SK-MEL-5 (cell line): ENCODE measurements around the gene PCDHGA9. TPM values are rescaled to one million over a fixed set of nuclear protein-coding genes. Genes with fewer than 3 reads are reported as not detected.
"Not testable (repeated sequence)": the region's sequence is repeated elsewhere in the genome, so short reads cannot be mapped to it uniquely, and the experiment has no call there.

Source experiments
- DNase-seq: peaks from one replicate; pipeline ENCODE4 v3.0.0-alpha.2; 2016; ENCODE audit warnings: low read depth, low spot score
- in situ Hi-C: cut with HindIII; loops from 2 replicates; pipeline ENCODE4 v1.10.0; 2016; ENCODE audit warnings: low sequenced_read_pairs, high pct_unique_total_duplicates, low pct_unique_long_range_greater_than_20kb
- total RNA-seq: library from RNA; depleted of rRNA; stranded (reverse); fragments of >200 nt; shearing (Covaris generic); gene quantifications from 2 replicates; pipeline ENCODE4 v1.2.3, GENCODE V29; 2014; rRNA removed

Gene PCDHGA9
- total RNA-seq, 1 experiment from 2014 or later = 0.03 TPM

- in situ Hi-C loops = no loop called here
- DNase-seq = peak; percentile 86
Measured at GRCh38 chr5:141430332-141431113, 27.9 kb downstream of the PCDHGA9 start, which contains the start of gene PCDHGA12. PCDHGA12 (plus strand) TSS chr5:141430507; CDS start chr5:141430760, 253 bp downstream.

GRCh38 chr5:141431286-141431685 is 28.7 kb downstream of the PCDHGA9 start:
- no peak for DNase-seq
- in situ Hi-C loops = no loop called here

GRCh38 chr5:141432308-141432707 is 29.7 kb downstream of the PCDHGA9 start:
- in situ Hi-C loops, DNase-seq: not testable (repeated sequence)

DNA sequence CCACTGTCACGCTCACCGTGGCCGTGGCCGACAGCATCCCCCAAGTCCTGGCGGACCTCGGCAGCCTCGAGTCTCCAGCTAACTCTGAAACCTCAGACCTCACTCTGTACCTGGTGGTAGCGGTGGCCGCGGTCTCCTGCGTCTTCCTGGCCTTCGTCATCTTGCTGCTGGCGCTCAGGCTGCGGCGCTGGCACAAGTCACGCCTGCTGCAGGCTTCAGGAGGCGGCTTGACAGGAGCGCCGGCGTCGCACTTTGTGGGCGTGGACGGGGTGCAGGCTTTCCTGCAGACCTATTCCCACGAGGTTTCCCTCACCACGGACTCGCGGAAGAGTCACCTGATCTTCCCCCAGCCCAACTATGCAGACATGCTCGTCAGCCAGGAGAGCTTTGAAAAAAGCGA is 30.1 kb downstream of the PCDHGA9 start:
- in situ Hi-C loops, DNase-seq: not testable (repeated sequence)

- in situ Hi-C loops = no loop called here
- no peak for DNase-seq
Measured at GRCh38 chr5:141434006-141434405, 31.4 kb downstream of the PCDHGA9 start.

GRCh38 chr5:141437221-141437620 is 34.6 kb downstream of the PCDHGA9 start:
- in situ Hi-C loops = no loop called here
- DNase-seq = no peak

- no peak for DNase-seq
- in situ Hi-C loops = no loop called here
Measured at GRCh38 chr5:141439411-141440141, 37.0 kb downstream of the PCDHGA9 start.

GRCh38 chr5:141440341-141440740 is 37.8 kb downstream of the PCDHGA9 start:
- in situ Hi-C loops = no loop called here
- no peak for DNase-seq

DNA sequence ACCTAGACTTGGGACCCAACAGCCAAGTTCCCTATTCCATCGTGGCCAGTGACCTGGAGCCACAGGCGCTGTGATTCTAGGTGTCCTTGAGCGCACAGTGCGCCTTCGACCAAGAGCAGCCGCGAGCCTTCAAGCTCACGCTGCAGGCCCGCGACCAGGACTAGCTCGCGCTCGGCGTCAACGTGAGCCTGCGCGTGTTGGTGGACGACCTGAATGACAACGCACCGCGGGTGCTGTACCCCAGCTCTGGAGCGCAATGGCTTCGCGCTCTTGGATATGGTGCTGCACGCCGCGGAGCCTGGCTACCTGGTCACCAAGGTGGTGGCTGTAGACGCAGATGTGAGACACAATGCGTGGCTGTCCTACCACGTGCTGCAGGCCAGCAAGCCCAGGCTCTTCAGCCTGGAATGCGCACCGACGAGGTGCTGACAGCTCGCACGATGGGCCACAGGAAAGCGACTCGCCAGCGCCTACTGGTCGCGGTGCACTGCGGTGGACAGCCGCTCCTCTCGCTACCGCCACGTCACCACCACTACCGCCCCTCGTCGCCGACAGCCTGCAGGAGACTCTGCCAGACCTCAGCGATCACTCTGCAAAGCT is 39.1 kb downstream of the PCDHGA9 start:
- in situ Hi-C loops = no loop called here
- DNase-seq = no peak

Other genes starting within 250 kb of the PCDHGA9 start
- 0.24 and 0.29 TPM in 2 replicates for gene PCDHB7, start 230.1 kb upstream of the PCDHGA9 start, total RNA-seq
- gene PCDHB8, start 225.0 kb upstream of the PCDHGA9 start, total RNA-seq = 0.43 and 0.74 TPM in 2 replicates
- 0.55 and 0.75 TPM in 2 replicates for gene PCDHB16, start 220.4 kb upstream of the PCDHGA9 start, total RNA-seq
- gene PCDHB9, start 215.6 kb upstream of the PCDHGA9 start, total RNA-seq = 0.05 and 0.90 TPM in 2 replicates
- gene PCDHB10, start 210.4 kb upstream of the PCDHGA9 start, total RNA-seq = 0.37 and 0.40 TPM in 2 replicates
- gene PCDHB11, start 203.2 kb upstream of the PCDHGA9 start, total RNA-seq = 0.55 and 0.75 TPM in 2 replicates
- 0.24 and 0.42 TPM in 2 replicates for gene PCDHB12, start 194.1 kb upstream of the PCDHGA9 start, total RNA-seq
- 0.66 and 0.77 TPM in 2 replicates for gene PCDHB13, start 188.9 kb upstream of the PCDHGA9 start, total RNA-seq
- 0.24 and 0.40 TPM in 2 replicates for gene PCDHB14, start 179.4 kb upstream of the PCDHGA9 start, total RNA-seq
- 1.1 and 1.6 TPM in 2 replicates for gene PCDHB15, start 157.4 kb upstream of the PCDHGA9 start, total RNA-seq
- 0.11 TPM in 1 of 2 replicates, not detected in the other for gene SLC25A2, start 98.7 kb upstream of the PCDHGA9 start, total RNA-seq
- 60.5 and 60.9 TPM in 2 replicates for gene TAF7, start 82.0 kb upstream of the PCDHGA9 start, total RNA-seq
- 0.63 and 0.67 TPM in 2 replicates for gene PCDHGA1, start 72.3 kb upstream of the PCDHGA9 start, total RNA-seq
- 1.7 and 2.0 TPM in 2 replicates for gene PCDHGA2, start 64.0 kb upstream of the PCDHGA9 start, total RNA-seq
- gene PCDHGA3, start 58.9 kb upstream of the PCDHGA9 start, total RNA-seq = 0.32 TPM in 1 of 2 replicates, not detected in the other
- gene PCDHGB1, start 52.7 kb upstream of the PCDHGA9 start, total RNA-seq = 1.2 and 1.6 TPM in 2 replicates
- 1.4 and 1.6 TPM in 2 replicates for gene PCDHGA4, start 47.8 kb upstream of the PCDHGA9 start, total RNA-seq
- 1.5 and 1.7 TPM in 2 replicates for gene PCDHGB2, start 42.8 kb upstream of the PCDHGA9 start, total RNA-seq
- gene PCDHGA5, start 38.6 kb upstream of the PCDHGA9 start, total RNA-seq = 0.56 and 0.66 TPM in 2 replicates
- 0.21 and 0.53 TPM in 2 replicates for gene PCDHGB3, start 32.5 kb upstream of the PCDHGA9 start, total RNA-seq
- gene PCDHGA6, start 28.9 kb upstream of the PCDHGA9 start, total RNA-seq = 1.8 and 2.4 TPM in 2 replicates
- 0.71 and 1.6 TPM in 2 replicates for gene PCDHGA7, start 20.0 kb upstream of the PCDHGA9 start, total RNA-seq
- gene PCDHGB4, start 15.1 kb upstream of the PCDHGA9 start, total RNA-seq = 0.08 and 0.26 TPM in 2 replicates
- 0.05 and 0.13 TPM in 2 replicates for gene PCDHGA8, start 10.1 kb upstream of the PCDHGA9 start, total RNA-seq
- gene PCDHGB5, start 4.8 kb upstream of the PCDHGA9 start, total RNA-seq = 0.29 and 0.50 TPM in 2 replicates
- 0.21 and 0.40 TPM in 2 replicates for gene PCDHGB6, start 5.2 kb downstream of the PCDHGA9 start, total RNA-seq
- gene PCDHGA10, start 10.2 kb downstream of the PCDHGA9 start, total RNA-seq = 0.18 and 0.21 TPM in 2 replicates
- 7.4 and 8.6 TPM in 2 replicates for gene PCDHGB7, start 14.9 kb downstream of the PCDHGA9 start, total RNA-seq
- gene PCDHGA11, start 18.3 kb downstream of the PCDHGA9 start, total RNA-seq = 0.21 and 0.58 TPM in 2 replicates
- 10.0 and 13.8 TPM in 2 replicates for gene PCDHGA12, start 27.7 kb downstream of the PCDHGA9 start, total RNA-seq
- gene PCDHGC3, start 73.2 kb downstream of the PCDHGA9 start, total RNA-seq = 9.8 and 12.5 TPM in 2 replicates
- 0.11 TPM in 1 of 2 replicates, not detected in the other for gene PCDHGC4, start 82.3 kb downstream of the PCDHGA9 start, total RNA-seq
- 0.05 and 0.19 TPM in 2 replicates for gene PCDHGC5, start 86.3 kb downstream of the PCDHGA9 start, total RNA-seq
- 32.8 TPM in 2 replicates for gene DIAPH1, start 216.2 kb downstream of the PCDHGA9 start, total RNA-seq
- 45.2 and 55.1 TPM in 2 replicates for gene HDAC3, start 234.1 kb downstream of the PCDHGA9 start, total RNA-seq
- gene RELL2, start 234.2 kb downstream of the PCDHGA9 start, total RNA-seq = 6.2 and 7.9 TPM in 2 replicates
- 12.6 and 17.4 TPM in 2 replicates for gene FCHSD1, start 248.6 kb downstream of the PCDHGA9 start, total RNA-seq